Breast epithelium (tissue), 3 donors: ENCODE measurements around the gene TSFM.
"Not testable (repeated sequence)": the region's sequence is repeated elsewhere in the genome, so short reads cannot be mapped to it uniquely, and the experiment has no call there.

Source experiments
- CTCF ChIP-seq, 3 donors: fragments of 450-650 bp; IDR thresholded peaks; one replicate each; pipeline ENCODE4 v1.5.1; 2016 to 2017; ENCODE audit warnings: antibody characterized with exemption in 3 of 3, mild to moderate bottlenecking in 3 of 3, moderate library complexity in 3 of 3
- POLR2A ChIP-seq: fragments of 450-650 bp; IDR thresholded peaks from one replicate; pipeline ENCODE4 v1.6.1; 2016; ENCODE audit warnings: antibody characterized with exemption, mild to moderate bottlenecking, moderate library complexity

GRCh38 chr12:57774634-57775033 is 8.0 kb upstream of the TSFM start:
- not testable (repeated sequence) for TF ChIP-seq CTCF (IDR thresholded peaks at IDR 0.05); POLR2A
